Ectodermal cell (in vitro differentiated cells): Measurements from ENCODE around the gene KCNQ5.

Source experiments
- H3K27ac ChIP-seq: 2 replicates; pipeline ENCODE4 v1.7.0; 2013; ENCODE audit warnings: mild to moderate bottlenecking, low read depth, low read length; ENCODE audit not compliant: insufficient read depth, poor library complexity, severe bottlenecking
- H3K27me3 ChIP-seq: 2 replicates; pipeline ENCODE4 v1.7.0; 2013; ENCODE audit warnings: mild to moderate bottlenecking, low read length; ENCODE audit not compliant: insufficient read depth, control insufficient read depth, poor library complexity, severe bottlenecking
- H3K36me3 ChIP-seq: one replicate; pipeline ENCODE4 v1.7.0; 2013; ENCODE audit warnings: low read length; ENCODE audit not compliant: control insufficient read depth, insufficient read depth
- H3K4me1 ChIP-seq: one replicate; pipeline ENCODE4 v1.7.0; 2013; ENCODE audit warnings: low read length; ENCODE audit not compliant: control insufficient read depth, insufficient read depth
- H3K4me3 ChIP-seq: 2 replicates; pipeline ENCODE4 v1.7.0; 2013; ENCODE audit warnings: low read depth, low read length, control low read depth; ENCODE audit not compliant: insufficient read depth
- H3K9me3 ChIP-seq: 2 replicates; pipeline ENCODE4 v1.7.0; 2013; ENCODE audit warnings: mild to moderate bottlenecking, low read length, moderate library complexity; ENCODE audit not compliant: control insufficient read depth
- WGBS, 2 experiments: methylation state at CpG; one replicate each; pipeline ENCODE4 v1.1.7; 2013; ENCODE audit warnings: missing lambda C conversion rate in 2 of 2; 5-methylcytosine and 5-hydroxymethylcytosine counted together

Gene KCNQ5

GRCh38 chr6:73139681-73140383 lies 518.0 kb downstream of the KCNQ5 start:
- no peaks in the 10 kb centered on the region for H3K27me3 ChIP-seq
- no peak overlapping the region for H3K4me3 ChIP-seq
- 90% methylated on average over 3 of the region's 3 CpGs for WGBS, 2 experiments

GRCh38 chr6:73143551-73143950 lies 521.7 kb downstream of the KCNQ5 start:
- WGBS, 2 experiments, result 94% methylated on average over 4 of the region's 4 CpGs
- no peaks in the 10 kb centered on the region for H3K36me3 ChIP-seq
- H3K27ac ChIP-seq, result no peak overlapping the region
- H3K4me1 ChIP-seq, result no peaks in the 10 kb centered on the region
- H3K4me3 ChIP-seq, result no peak overlapping the region
- H3K9me3 ChIP-seq, result no peaks in the 10 kb centered on the region
- no peaks in the 10 kb centered on the region for H3K27me3 ChIP-seq

More at GRCh38 chr6:73139681-73140383, 518.0 kb downstream of the KCNQ5 start:
- Histone ChIP-seq H3K4me1 (no peaks in the 10 kb centered on the region), H3K27ac (no peak overlapping the region), H3K9me3 (no peaks in the 10 kb centered on the region), H3K36me3 (no peaks in the 10 kb centered on the region)

GRCh38 chr6:73144516-73144915 lies 522.7 kb downstream of the KCNQ5 start:
- H3K4me1 ChIP-seq, result no peaks in the 10 kb centered on the region
- no peak overlapping the region for H3K4me3 ChIP-seq
- no peaks in the 10 kb centered on the region for H3K9me3 ChIP-seq

DNA sequence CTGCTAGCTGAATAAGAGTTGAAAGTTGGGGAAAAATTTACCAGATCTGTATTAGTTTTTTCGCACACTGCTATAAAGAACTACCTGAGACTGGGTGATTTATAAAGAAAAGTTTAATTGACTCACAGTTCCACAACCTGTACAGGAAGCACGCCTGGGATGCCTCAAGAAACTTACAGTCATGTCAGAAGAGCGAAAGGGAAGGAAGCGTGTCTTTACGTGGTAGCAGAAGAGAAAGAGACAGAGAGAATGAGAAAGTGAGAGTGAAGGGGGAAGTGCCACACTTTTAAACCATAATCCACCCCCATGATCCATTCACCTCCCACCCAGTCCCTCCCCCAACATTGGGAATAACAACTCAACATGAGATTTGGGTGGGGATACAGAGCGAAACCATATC lies 523.8 kb downstream of the KCNQ5 start:
- 82 to 98% methylated on average over 6 of the region's 6 CpGs for WGBS, 2 experiments
- no peaks in the 10 kb centered on the region for H3K4me1 ChIP-seq
- no peak overlapping the region for H3K27ac ChIP-seq

More at GRCh38 chr6:73144516-73144915, 522.7 kb downstream of the KCNQ5 start:
- no peak overlapping the region for H3K27ac ChIP-seq
- H3K27me3 ChIP-seq, result no peaks in the 10 kb centered on the region
- no peaks in the 10 kb centered on the region for H3K36me3 ChIP-seq

GRCh38 chr6:73151732-73152131 lies 529.9 kb downstream of the KCNQ5 start:
- H3K27ac ChIP-seq, result no peak overlapping the region
- no peaks in the 10 kb centered on the region for H3K9me3 ChIP-seq
- H3K36me3 ChIP-seq, result no peaks in the 10 kb centered on the region
- no peaks in the 10 kb centered on the region for H3K4me1 ChIP-seq
- no peaks in the 10 kb centered on the region for H3K27me3 ChIP-seq
- no peak overlapping the region for H3K4me3 ChIP-seq
- 81 to 84% methylated on average over 3 of the region's 3 CpGs for WGBS, 2 experiments

More for the DNA sequence above, 523.8 kb downstream of the KCNQ5 start:
- Histone ChIP-seq H3K27me3 (no peaks in the 10 kb centered on the region), H3K36me3 (no peaks in the 10 kb centered on the region), H3K4me3 (no peak overlapping the region), H3K9me3 (no peaks in the 10 kb centered on the region)

DNA sequence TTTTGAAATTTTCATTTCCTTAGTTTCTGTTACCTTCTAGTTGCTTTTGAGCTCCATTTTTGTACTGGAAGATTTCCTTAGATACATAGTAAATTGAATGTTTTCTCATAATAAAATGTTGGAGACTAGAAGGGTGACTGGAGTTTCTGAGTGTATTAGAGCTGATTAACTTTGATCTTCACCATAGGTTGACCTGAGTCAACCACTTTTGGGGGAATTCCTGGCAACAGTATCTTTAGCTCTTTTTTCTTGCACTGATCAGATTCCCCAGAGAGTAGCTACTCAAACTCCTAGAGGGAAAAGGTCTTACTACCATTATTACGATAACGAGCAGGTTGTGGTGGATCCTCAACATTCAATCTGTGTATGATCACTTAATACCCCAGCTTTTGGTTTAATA lies 530.7 kb downstream of the KCNQ5 start:
- WGBS, 2 experiments, result 89 to 97% methylated on average over 2 of the region's 2 CpGs
- Histone ChIP-seq H3K4me3 (no peak overlapping the region), H3K27me3 (no peaks in the 10 kb centered on the region), H3K4me1 (no peaks in the 10 kb centered on the region), H3K27ac (no peak overlapping the region), H3K9me3 (no peaks in the 10 kb centered on the region), H3K36me3 (no peaks in the 10 kb centered on the region)

GRCh38 chr6:73152966-73153757 lies 531.3 kb downstream of the KCNQ5 start:
- Histone ChIP-seq H3K4me1 (no peaks in the 10 kb centered on the region), H3K9me3 (no peaks in the 10 kb centered on the region), H3K27me3 (no peaks in the 10 kb centered on the region), H3K4me3 (no peak overlapping the region), H3K27ac (no peak overlapping the region), H3K36me3 (no peaks in the 10 kb centered on the region)
- 67 to 82% methylated on average over 2 of the region's 2 CpGs for WGBS, 2 experiments

DNA sequence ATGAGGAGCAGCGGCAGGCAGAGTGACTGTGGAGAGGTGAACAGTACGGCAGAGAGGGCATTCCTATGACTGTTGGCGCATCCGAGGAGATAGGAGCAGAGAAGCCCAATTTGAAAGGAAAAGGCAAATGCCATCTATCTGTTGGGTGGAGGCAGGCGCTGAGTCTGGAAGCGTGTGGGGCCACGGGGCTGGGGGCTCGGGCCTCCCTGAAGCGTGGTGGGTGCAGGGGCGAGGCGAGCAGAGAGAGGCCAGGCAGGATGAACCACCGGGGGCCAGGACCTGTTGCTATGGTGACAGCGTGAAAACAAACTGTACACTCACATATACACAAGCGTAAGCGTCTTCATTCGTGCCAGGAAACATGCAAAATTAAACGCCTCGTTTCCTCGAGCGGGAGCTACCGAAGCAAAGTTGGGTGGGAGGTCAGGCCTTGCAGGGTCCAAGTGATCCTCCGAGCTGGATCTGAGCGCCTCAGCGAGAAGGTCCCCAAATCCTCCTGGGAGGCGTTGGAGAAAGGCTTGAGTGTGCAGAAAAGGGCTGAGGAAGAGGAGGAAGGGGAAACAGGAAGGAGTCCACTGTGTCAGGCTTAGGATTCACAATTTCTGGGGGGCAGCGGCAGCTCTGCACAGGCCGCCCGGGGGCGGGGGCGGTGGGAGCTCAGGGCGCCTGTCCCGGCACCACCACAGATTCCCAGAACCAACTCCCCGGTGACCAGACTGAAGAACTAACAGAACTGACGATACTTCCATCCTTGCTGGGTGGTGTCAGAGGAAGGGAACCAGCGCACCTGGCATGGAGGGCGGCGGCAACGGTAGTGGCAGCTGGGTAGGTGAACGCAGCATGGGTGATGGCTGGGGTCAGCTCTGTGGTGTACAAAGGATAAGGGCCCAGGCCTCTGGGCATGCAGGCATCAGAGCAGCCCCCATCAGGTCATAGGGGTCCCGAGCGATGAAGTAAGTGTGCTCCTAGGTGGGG lies 535.2 kb downstream of the KCNQ5 start:
- Histone ChIP-seq H3K27ac (no peak overlapping the region), H3K9me3 (no peaks in the 10 kb centered on the region), H3K27me3 (no peaks in the 10 kb centered on the region), H3K4me3 (no peak overlapping the region), H3K36me3 (no peaks in the 10 kb centered on the region), H3K4me1 (no peaks in the 10 kb centered on the region)
- WGBS, 2 experiments, result 95 to 96% methylated on average over 41 of the region's 41 CpGs

DNA sequence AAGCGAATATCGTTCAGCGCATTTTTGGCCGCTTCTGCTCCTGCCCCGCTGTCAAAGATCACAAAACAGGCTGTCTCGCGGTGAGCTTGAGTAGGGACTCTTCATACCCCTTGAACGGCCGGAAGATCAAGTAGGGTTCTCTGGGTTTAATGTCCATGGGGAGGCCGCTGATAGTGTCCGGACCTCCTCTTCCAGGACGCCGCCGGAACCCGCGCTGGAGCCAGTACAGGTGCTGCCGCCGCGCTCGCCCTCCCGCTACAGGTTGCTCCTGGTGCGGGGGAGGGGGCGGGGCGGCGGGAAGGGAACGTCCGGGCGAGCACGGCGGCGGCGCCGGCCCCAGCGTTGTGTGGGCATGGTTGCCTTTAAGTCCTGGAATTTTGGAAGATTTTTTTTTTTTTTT lies 536.0 kb downstream of the KCNQ5 start:
- H3K4me3 ChIP-seq, result no peak overlapping the region

DNA sequence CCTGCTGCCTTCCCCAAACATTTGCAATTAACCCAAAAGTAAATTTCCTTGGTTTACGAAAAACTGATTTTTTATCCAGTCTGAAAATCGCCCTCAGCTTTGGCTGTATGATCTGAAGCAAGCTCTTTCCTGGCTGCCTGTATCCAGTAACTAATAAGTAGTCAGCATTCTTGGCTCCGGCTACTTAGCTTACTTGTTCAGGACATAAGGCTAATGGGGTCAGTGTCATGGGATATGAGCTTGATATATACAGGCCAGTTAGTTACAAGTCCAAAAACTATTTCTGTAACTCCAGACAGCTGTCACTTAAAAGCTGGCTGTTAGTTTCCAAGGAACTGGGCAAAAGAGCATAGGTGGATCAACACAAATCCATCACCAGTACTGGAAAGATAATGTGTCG lies 547.2 kb downstream of the KCNQ5 start:
- Histone ChIP-seq H3K27me3 (no peaks in the 10 kb centered on the region), H3K4me3 (no peak overlapping the region), H3K36me3 (no peaks in the 10 kb centered on the region), H3K27ac (no peak overlapping the region), H3K4me1 (no peaks in the 10 kb centered on the region), H3K9me3 (no peaks in the 10 kb centered on the region)
- WGBS, 2 experiments, result 72 to 73% methylated on average over 4 of the region's 4 CpGs

More for the DNA sequence above, 536.0 kb downstream of the KCNQ5 start:
- H3K27me3 ChIP-seq, result no peaks in the 10 kb centered on the region
- no peaks in the 10 kb centered on the region for H3K4me1 ChIP-seq
- WGBS, 2 experiments, result 94 to 95% methylated on average over 34 of the region's 34 CpGs
- H3K27ac ChIP-seq, result no peak overlapping the region
- H3K36me3 ChIP-seq, result no peaks in the 10 kb centered on the region
- H3K9me3 ChIP-seq, result no peaks in the 10 kb centered on the region
